Neural progenitor cell (in vitro differentiated cells): ENCODE data around the gene DPYSL5.

Experiments
- EZH2 ChIP-seq: fragments of 200-600 bp; sonication (generic); IDR thresholded peaks from 2 replicates; pipeline ENCODE4 v1.6.1; 2017; ENCODE audit warnings: antibody characterized with exemption, mild to moderate bottlenecking, moderate library complexity
- EZH2phosphoT487 ChIP-seq: fragments of 200-600 bp; sonication (generic); IDR thresholded peaks from 2 replicates; pipeline ENCODE4 v1.6.1; 2017; ENCODE audit warnings: antibody characterized with exemption
- TF ChIP-seq, protein P1 (sequence below): fragments of 200-600 bp; sonication (generic); IDR thresholded peaks from 2 replicates; pipeline ENCODE4 v1.5.1; 2017; ENCODE audit warnings: antibody characterized with exemption, mild to moderate bottlenecking

GRCh38 chr2:26979741-26980140 lies 131.8 kb downstream of the DPYSL5 start:
- TF ChIP-seq, protein P1, sequence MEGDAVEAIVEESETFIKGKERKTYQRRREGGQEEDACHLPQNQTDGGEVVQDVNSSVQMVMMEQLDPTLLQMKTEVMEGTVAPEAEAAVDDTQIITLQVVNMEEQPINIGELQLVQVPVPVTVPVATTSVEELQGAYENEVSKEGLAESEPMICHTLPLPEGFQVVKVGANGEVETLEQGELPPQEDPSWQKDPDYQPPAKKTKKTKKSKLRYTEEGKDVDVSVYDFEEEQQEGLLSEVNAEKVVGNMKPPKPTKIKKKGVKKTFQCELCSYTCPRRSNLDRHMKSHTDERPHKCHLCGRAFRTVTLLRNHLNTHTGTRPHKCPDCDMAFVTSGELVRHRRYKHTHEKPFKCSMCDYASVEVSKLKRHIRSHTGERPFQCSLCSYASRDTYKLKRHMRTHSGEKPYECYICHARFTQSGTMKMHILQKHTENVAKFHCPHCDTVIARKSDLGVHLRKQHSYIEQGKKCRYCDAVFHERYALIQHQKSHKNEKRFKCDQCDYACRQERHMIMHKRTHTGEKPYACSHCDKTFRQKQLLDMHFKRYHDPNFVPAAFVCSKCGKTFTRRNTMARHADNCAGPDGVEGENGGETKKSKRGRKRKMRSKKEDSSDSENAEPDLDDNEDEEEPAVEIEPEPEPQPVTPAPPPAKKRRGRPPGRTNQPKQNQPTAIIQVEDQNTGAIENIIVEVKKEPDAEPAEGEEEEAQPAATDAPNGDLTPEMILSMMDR, result no peak
- TF ChIP-seq EZH2phosphoT487 (no peak), EZH2 (no peak)
